NCI-H2107 treated with DMSO at 0.1 percent for 48 hours (cell line): ENCODE measurements around the gene DSC1.
"Not testable (repeated sequence)": the region's sequence is repeated elsewhere in the genome, so short reads cannot be mapped to it uniquely, and the experiment has no call there.

ENCODE experiments used
- DNase-seq: peaks from one replicate; lab custom pipeline; 2025; ENCODE audit not compliant: unreplicated experiment; lab: John Stamatoyannopoulos, UW

Gene DSC1

GRCh38 chr18:31177369-31177768 lies 14.7 kb upstream of the DSC1 start:
- not testable (repeated sequence) for DNase-seq

- DNase-seq, result no peak
These were observed 13.9 kb upstream of the DSC1 start for GRCh38 chr18:31176531-31176930.

- DNase-seq, result no peak
These were observed 8.6 kb upstream of the DSC1 start for GRCh38 chr18:31171144-31171839.

GRCh38 chr18:31170335-31170734 lies 7.7 kb upstream of the DSC1 start:
- no peak for DNase-seq

- no peak for DNase-seq
These were observed 250 bp downstream of the DSC1 start for GRCh38 chr18:31162419-31162793.

- DNase-seq, result no peak
These were observed 768 bp downstream of the DSC1 start for GRCh38 chr18:31161757-31162418.

- no peak for DNase-seq
These were observed 5.6 kb downstream of the DSC1 start for GRCh38 chr18:31156821-31157763.

- no peak for DNase-seq
These were observed 7.2 kb downstream of the DSC1 start for GRCh38 chr18:31155498-31155897.

GRCh38 chr18:31154181-31154580 lies 8.5 kb downstream of the DSC1 start:
- DNase-seq, result no peak

- no peak for DNase-seq
These were observed 13.3 kb downstream of the DSC1 start for GRCh38 chr18:31149351-31149750.

- DNase-seq, result no peak
These were observed 14.1 kb downstream of the DSC1 start for GRCh38 chr18:31148600-31148999.

- DNase-seq, result no peak
These were observed 15.8 kb downstream of the DSC1 start for GRCh38 chr18:31146809-31147208.

GRCh38 chr18:31143025-31143424 lies 19.6 kb downstream of the DSC1 start:
- no peak for DNase-seq

GRCh38 chr18:31138709-31139108 lies 23.9 kb downstream of the DSC1 start:
- DNase-seq, result no peak

- no peak for DNase-seq
These were observed 27.6 kb downstream of the DSC1 start for GRCh38 chr18:31134988-31135529.

- DNase-seq, result no peak
These were observed 33.1 kb downstream of the DSC1 start for GRCh38 chr18:31129398-31130115.

- no peak for DNase-seq
These were observed 36.8 kb downstream of the DSC1 start for GRCh38 chr18:31125878-31126277.

- not testable (repeated sequence) for DNase-seq
These were observed 39.5 kb downstream of the DSC1 start for GRCh38 chr18:31123125-31123524.

- DNase-seq, result no peak
These were observed 42.1 kb downstream of the DSC1 start for GRCh38 chr18:31120594-31120993.

- DNase-seq, result no peak
These were observed 45.6 kb downstream of the DSC1 start for GRCh38 chr18:31116853-31117595.
